ENCODE measurements around the gene DNM1.

DNM1 gene

GRCh38 chr9:128161215-128161902 lies 41.8 kb upstream of the DNM1 start:
- Histone ChIP-seq H3K27ac (peak overlapping the region in 1 of 2 donors; percentile 37), H3K4me3 (peak overlapping the region; percentile 85)
- TF ChIP-seq CTCF (IDR thresholded peaks at IDR 0.05): no peak
- no peak for DNase-seq (ENCODE audit: low spot score)

GRCh38 chr9:128162215-128163026 lies 40.8 kb upstream of the DNM1 start:
- no peak for TF ChIP-seq CTCF (IDR thresholded peaks at IDR 0.05)
- no peak overlapping the region for H3K4me3 ChIP-seq
- peak; percentile 84 for DNase-seq (ENCODE audit: low spot score)
- H3K27ac ChIP-seq: peak overlapping the region in 1 of 2 donors; percentile 37

DNA sequence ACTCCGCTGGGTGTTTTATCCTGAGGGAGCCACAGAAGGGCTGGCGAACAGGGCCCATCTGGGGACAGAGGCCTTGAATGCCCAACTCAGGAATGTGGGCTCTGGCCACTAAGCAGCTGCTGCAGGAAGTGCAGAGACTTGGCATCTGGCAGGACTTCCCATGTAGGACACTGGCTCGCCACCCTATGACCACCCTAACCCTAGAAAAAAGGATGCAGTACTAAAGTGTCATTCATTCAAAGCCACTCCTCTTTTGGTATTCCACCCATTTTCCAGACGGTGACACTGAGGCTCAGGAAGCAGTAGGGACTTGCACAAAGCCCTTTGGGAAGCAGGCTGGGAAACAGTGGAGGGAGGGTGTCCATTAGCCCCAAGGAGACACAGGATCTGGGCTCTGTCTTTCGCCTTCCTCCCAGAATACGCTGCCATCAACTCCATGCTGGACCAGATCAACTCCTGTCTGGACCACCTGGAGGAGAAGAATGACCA lies 40.1 kb upstream of the DNM1 start:
- Histone ChIP-seq H3K4me3 (no peak overlapping the region), H3K27ac (no peak overlapping the region)
- no peak for TF ChIP-seq CTCF (IDR thresholded peaks at IDR 0.05)
- DNase-seq (ENCODE audit: low spot score): no peak

- Histone ChIP-seq H3K27ac (no peak overlapping the region), H3K4me3 (no peak overlapping the region)
- DNase-seq (ENCODE audit: low spot score): no peak
- no peak for TF ChIP-seq CTCF (IDR thresholded peaks at IDR 0.05)
Observed at GRCh38 chr9:128163523-128164306, 39.5 kb upstream of the DNM1 start.

GRCh38 chr9:128164307-128164885 lies 38.8 kb upstream of the DNM1 start:
- H3K27ac ChIP-seq: no peak overlapping the region

More at GRCh38 chr9:128164307-128164885, 38.8 kb upstream of the DNM1 start:
- no peak for TF ChIP-seq CTCF (IDR thresholded peaks at IDR 0.05)
- DNase-seq (ENCODE audit: low spot score): no peak
- no peak overlapping the region for H3K4me3 ChIP-seq

Data from coronary artery (tissue), 2 donors.